GM12891 (cell line): Measurements from ENCODE around the gene VWDE.

Experiments used
- POLR2A ChIP-seq: IDR thresholded peaks from 2 replicates; pipeline ENCODE4 v1.6.1; 2011; ENCODE audit warnings: low read depth, low read length, control low read depth
- POLR2AphosphoS5 ChIP-seq: IDR thresholded peaks from 2 replicates; pipeline ENCODE4 v1.6.1; 2011; ENCODE audit warnings: low read depth, low read length, control low read depth
- SPI1 ChIP-seq: IDR thresholded peaks from 2 replicates; pipeline ENCODE4 v1.6.1; 2011; ENCODE audit warnings: low read depth, low read length, control low read depth
- TAF1 ChIP-seq: IDR thresholded peaks from 2 replicates; pipeline ENCODE4 v1.6.1; 2011; ENCODE audit warnings: low read depth, low read length, control low read depth

- TF ChIP-seq POLR2AphosphoS5 = no peak
- no peak for TF ChIP-seq POLR2A
- no peak for TF ChIP-seq TAF1
- no peak for TF ChIP-seq SPI1
Measured at GRCh38 chr7:12350971-12351370, 52.7 kb downstream of the VWDE start.
